ENCODE results near the gene PLEKHG5. TPM values are rescaled to one million over a fixed set of nuclear protein-coding genes. Genes with fewer than 3 reads are reported as not detected.

Gene PLEKHG5
- total and polyA plus RNA-seq, 4 experiments from 2014 or later: 1.7 to 11.8 (median 6.2) TPM

- no peak for DNase-seq
- H3K27ac Mint-ChIP-seq: no peak overlapping the region
- peaks cover 4 to 25% (median 16%) of the 10 kb centered on the region in 4 donors for H3K4me1 Mint-ChIP-seq
Observed at GRCh38 chr1:6427441-6428390, 63.8 kb downstream of the PLEKHG5 start.

GRCh38 chr1:6426972-6427350 is 64.5 kb downstream of the PLEKHG5 start:
- Mint-ChIP-seq H3K27me3 (peaks cover 10 to 11% of the 10 kb centered on the region in 2 donors), H3K4me1 (peaks cover 4 to 26% (median 16%) of the 10 kb centered on the region in 4 donors), H3K9me3 (no peaks in the 10 kb centered on the region), H3K27ac (no peak overlapping the region), H3K36me3 (no peaks in the 10 kb centered on the region), H3K4me3 (no peak overlapping the region)
- no peaks in the 10 kb centered on the region for H3K9me3 ChIP-seq (ENCODE audit: control insufficient read depth in 1 of 2, low read length in 2 of 2)
- peaks cover 15% of the 10 kb centered on the region for H3K27me3 ChIP-seq (ENCODE audit: insufficient read depth, low read length)
- H3K4me3 ChIP-seq (ENCODE audit: low read length in 2 of 2): no peak overlapping the region
- no peak overlapping the region for H3K27ac ChIP-seq (ENCODE audit: low read depth, low read length)
- ChIA-PET CTCF (ENCODE audit: partially characterized antibody) (interaction anchor here (1.2 to 2.7 kb wide), 3 partner anchors 11 to 60 kb away, joined by 3 to 16 read pairs (median 3); no protein-coding TSS in a partner anchor), POLR2A (ENCODE audit: partially characterized antibody) (no interaction called here)
- H3K4me1 ChIP-seq (ENCODE audit: insufficient read depth, low read length): peaks cover 20% of the 10 kb centered on the region
- H3K36me3 ChIP-seq (ENCODE audit: insufficient read depth, low read length): no peaks in the 10 kb centered on the region
- no peak for DNase-seq
- intact Hi-C loops (cut with micrococcal nuclease): no loop called here

More at GRCh38 chr1:6427441-6428390, 63.8 kb downstream of the PLEKHG5 start:
- no peaks in the 10 kb centered on the region for H3K9me3 ChIP-seq (ENCODE audit: control insufficient read depth in 1 of 2, low read length in 2 of 2)
- no peaks in the 10 kb centered on the region for H3K36me3 Mint-ChIP-seq
- peaks cover 15% of the 10 kb centered on the region for H3K27me3 ChIP-seq (ENCODE audit: insufficient read depth, low read length)
- H3K4me1 ChIP-seq (ENCODE audit: insufficient read depth, low read length): peaks cover 20% of the 10 kb centered on the region
- no peak overlapping the region for H3K4me3 ChIP-seq (ENCODE audit: low read length in 2 of 2)
- intact Hi-C loops (cut with micrococcal nuclease): no loop called here
- no peaks in the 10 kb centered on the region for H3K9me3 Mint-ChIP-seq
- H3K27me3 Mint-ChIP-seq: peaks cover 9 to 10% of the 10 kb centered on the region in 2 donors
- ChIA-PET POLR2A (ENCODE audit: partially characterized antibody) (no interaction called here), CTCF (ENCODE audit: partially characterized antibody) (interaction anchor here (1.2 kb wide), 1 partner anchor 13 kb away, joined by 3 read pairs; no protein-coding TSS in a partner anchor)
- no peak overlapping the region for H3K4me3 Mint-ChIP-seq
- no peak overlapping the region for H3K27ac ChIP-seq (ENCODE audit: low read depth, low read length)
- H3K36me3 ChIP-seq (ENCODE audit: insufficient read depth, low read length): no peaks in the 10 kb centered on the region

- H3K4me1 ChIP-seq (ENCODE audit: insufficient read depth, low read length): peaks cover 20% of the 10 kb centered on the region
- H3K9me3 Mint-ChIP-seq: no peaks in the 10 kb centered on the region
- H3K4me3 ChIP-seq (ENCODE audit: low read length in 2 of 2): no peak overlapping the region
- ChIA-PET POLR2A (ENCODE audit: partially characterized antibody) (interaction anchor here (0.6 to 1.8 kb wide), 2 partner anchors 33 to 44 kb away, joined by 3 to 7 read pairs; no protein-coding TSS in a partner anchor), CTCF (ENCODE audit: partially characterized antibody) (interaction anchor here (1.2 to 2.7 kb wide), 3 partner anchors 12 to 61 kb away, joined by 3 to 16 read pairs (median 3); no protein-coding TSS in a partner anchor)
- H3K36me3 ChIP-seq (ENCODE audit: insufficient read depth, low read length): no peaks in the 10 kb centered on the region
- H3K27me3 ChIP-seq (ENCODE audit: insufficient read depth, low read length): peaks cover 16% of the 10 kb centered on the region
- H3K9me3 ChIP-seq (ENCODE audit: control insufficient read depth in 1 of 2, low read length in 2 of 2): no peaks in the 10 kb centered on the region
- H3K27me3 Mint-ChIP-seq: peaks cover 12 to 15% of the 10 kb centered on the region in 2 donors
- H3K36me3 Mint-ChIP-seq: no peaks in the 10 kb centered on the region
- peak in 1 of 5 donors; percentile 33 for DNase-seq
- H3K27ac ChIP-seq (ENCODE audit: low read depth, low read length): no peak overlapping the region
- H3K4me3 Mint-ChIP-seq: no peak overlapping the region
- intact Hi-C loops (cut with micrococcal nuclease): no loop called here
- H3K4me1 Mint-ChIP-seq: peaks cover 4 to 28% (median 16%) of the 10 kb centered on the region in 4 donors
- H3K27ac Mint-ChIP-seq: no peak overlapping the region
Observed at GRCh38 chr1:6426277-6426971, 65.0 kb downstream of the PLEKHG5 start.

- DNase-seq: no peak
- intact Hi-C loops (cut with micrococcal nuclease): no loop called here
- no peaks in the 10 kb centered on the region for H3K36me3 Mint-ChIP-seq
- Histone ChIP-seq H3K27ac (ENCODE audit: low read depth, low read length) (no peak overlapping the region), H3K9me3 (ENCODE audit: control insufficient read depth in 1 of 2, low read length in 2 of 2) (no peaks in the 10 kb centered on the region), H3K4me3 (ENCODE audit: low read length in 2 of 2) (no peak overlapping the region), H3K36me3 (ENCODE audit: insufficient read depth, low read length) (no peaks in the 10 kb centered on the region), H3K4me1 (ENCODE audit: insufficient read depth, low read length) (peaks cover 24% of the 10 kb centered on the region), H3K27me3 (ENCODE audit: insufficient read depth, low read length) (peaks cover 23% of the 10 kb centered on the region)
- no peak overlapping the region for H3K27ac Mint-ChIP-seq
- ChIA-PET CTCF (ENCODE audit: partially characterized antibody) (interaction anchor here (0.9 to 2.7 kb wide), 5 partner anchors 12 to 64 kb away, joined by 3 to 16 read pairs (median 3); no protein-coding TSS in a partner anchor), POLR2A (ENCODE audit: partially characterized antibody) (interaction anchor here (0.6 to 1.8 kb wide), 2 partner anchors 34 to 45 kb away, joined by 3 to 7 read pairs; no protein-coding TSS in a partner anchor)
- peaks cover 4 to 35% (median 18%) of the 10 kb centered on the region in 4 donors for H3K4me1 Mint-ChIP-seq
- H3K4me3 Mint-ChIP-seq: peak overlapping the region in 4 of 8 donors; percentile 18 to 36 (median 36)
- peaks cover 17 to 21% of the 10 kb centered on the region in 2 donors for H3K27me3 Mint-ChIP-seq
- no peaks in the 10 kb centered on the region for H3K9me3 Mint-ChIP-seq
Observed at GRCh38 chr1:6425658-6426057, 65.8 kb downstream of the PLEKHG5 start.

GRCh38 chr1:6424619-6425593 is 66.6 kb downstream of the PLEKHG5 start, which contains the start of gene ESPN:
Gene ESPN (plus strand): TSS chr1:6424776. CDS start chr1:6424956, 180 bp downstream.
- Histone ChIP-seq H3K4me3 (ENCODE audit: low read length in 2 of 2) (peak within 1 kb of the TSS in 1 of 2 donors; percentile 38), H3K9me3 (ENCODE audit: control insufficient read depth in 1 of 2, low read length in 2 of 2) (no peaks in the 10 kb centered on the region), H3K27me3 (ENCODE audit: insufficient read depth, low read length) (peaks cover 31% of the 10 kb centered on the region), H3K4me1 (ENCODE audit: insufficient read depth, low read length) (peaks cover 31% of the 10 kb centered on the region), H3K36me3 (ENCODE audit: insufficient read depth, low read length) (no peaks in the 10 kb centered on the region), H3K27ac (ENCODE audit: low read depth, low read length) (no peak within 1 kb of the TSS)
- Mint-ChIP-seq H3K27ac (no peak within 1 kb of the TSS), H3K27me3 (peaks cover 19 to 21% of the 10 kb centered on the region in 2 donors), H3K4me3 (peak within 1 kb of the TSS; percentile 53 to 76 (median 68)), H3K9me3 (no peaks in the 10 kb centered on the region), H3K36me3 (no peaks in the 10 kb centered on the region), H3K4me1 (peaks cover 4 to 35% (median 18%) of the 10 kb centered on the region in 4 donors)
- DNase-seq: no peak
- intact Hi-C loops (cut with micrococcal nuclease): no loop called here
- CTCF ChIA-PET (ENCODE audit: partially characterized antibody): interaction anchor here (0.9 to 2.7 kb wide), 4 partner anchors 13 to 65 kb away, joined by 3 to 16 read pairs (median 3); no protein-coding TSS in a partner anchor
- POLR2A ChIA-PET (ENCODE audit: partially characterized antibody): interaction anchor here (1.8 kb wide), 1 partner anchor 35 kb away, joined by 7 read pairs; no protein-coding TSS in a partner anchor

- DNase-seq: no peak
- peaks cover 5 to 35% (median 18%) of the 10 kb centered on the region in 4 donors for H3K4me1 Mint-ChIP-seq
- no peak overlapping the region for H3K27ac ChIP-seq (ENCODE audit: low read depth, low read length)
- no peaks in the 10 kb centered on the region for H3K9me3 Mint-ChIP-seq
- no peaks in the 10 kb centered on the region for H3K36me3 ChIP-seq (ENCODE audit: insufficient read depth, low read length)
- peaks cover 31% of the 10 kb centered on the region for H3K4me1 ChIP-seq (ENCODE audit: insufficient read depth, low read length)
- peak overlapping the region; percentile 48 to 76 (median 68) for H3K4me3 Mint-ChIP-seq
- intact Hi-C loops (cut with micrococcal nuclease): loop anchor here (1.0 kb wide), 5 partner anchors 14 to 222 kb away; partner anchors contain the start of gene NOL9
- peaks cover 20 to 22% of the 10 kb centered on the region in 2 donors for H3K27me3 Mint-ChIP-seq
- H3K27ac Mint-ChIP-seq: no peak overlapping the region
- H3K9me3 ChIP-seq (ENCODE audit: control insufficient read depth in 1 of 2, low read length in 2 of 2): no peaks in the 10 kb centered on the region
- peaks cover 31% of the 10 kb centered on the region for H3K27me3 ChIP-seq (ENCODE audit: insufficient read depth, low read length)
- CTCF ChIA-PET (ENCODE audit: partially characterized antibody): interaction anchor here (0.9 to 5.6 kb wide), 21 partner anchors 8 to 222 kb away, joined by 3 to 88 read pairs (median 4); partner anchors contain the start of gene PLEKHG5
- H3K4me3 ChIP-seq (ENCODE audit: low read length in 2 of 2): peak overlapping the region in 1 of 2 donors; percentile 38
- POLR2A ChIA-PET (ENCODE audit: partially characterized antibody): interaction anchor here (0.9 to 2.8 kb wide), 4 partner anchors 14 to 179 kb away, joined by 4 to 16 read pairs (median 6); no protein-coding TSS in a partner anchor
- H3K36me3 Mint-ChIP-seq: no peaks in the 10 kb centered on the region
Observed at GRCh38 chr1:6424000-6424565, 67.4 kb downstream of the PLEKHG5 start.

Measured in CD4-positive, alpha-beta memory T cell (primary cell).